CD8-positive, alpha-beta memory T cell (primary cell): ENCODE data around the gene APBA2. TPM values are rescaled to one million over a fixed set of nuclear protein-coding genes. Genes with fewer than 3 reads are reported as not detected.

Experiments used
- CTCF ChIA-PET: fragments of 350-600 bp; sonication (Branson Sonifier 250); formaldehyde crosslinking; loops from one replicate; lab custom pipeline; 2021; ENCODE audit warnings: antibody characterized with exemption; lab: Charles Lee
- POLR2A ChIA-PET: fragments of 350-600 bp; sonication (Branson Sonifier 250); formaldehyde crosslinking; loops from one replicate; lab custom pipeline; 2021; ENCODE audit warnings: antibody characterized with exemption; lab: Charles Lee
- DNase-seq, 5 donors: peaks; one replicate each; pipeline versions ENCODE4 v3.0.0 to v3.0.0-alpha.2; 2020 to 2022; ENCODE audit warnings: mixed read lengths in 1 of 5
- H3K27ac ChIP-seq: one replicate; pipeline ENCODE4 v1.7.0; 2013; ENCODE audit warnings: low read depth, mild to moderate bottlenecking, low read length, moderate library complexity
- H3K27me3 ChIP-seq: 2 replicates; pipeline ENCODE4 v1.7.0; 2013; ENCODE audit warnings: low read length, mild to moderate bottlenecking; ENCODE audit not compliant: insufficient read depth, poor library complexity, severe bottlenecking
- H3K36me3 ChIP-seq: 2 replicates; pipeline ENCODE4 v1.7.0; 2013; ENCODE audit warnings: mild to moderate bottlenecking, low read length, moderate library complexity; ENCODE audit not compliant: insufficient read depth
- H3K4me1 ChIP-seq: 2 replicates; pipeline ENCODE4 v1.7.0; 2013; ENCODE audit warnings: mild to moderate bottlenecking, low read length, moderate library complexity; ENCODE audit not compliant: insufficient read depth
- H3K4me3 ChIP-seq: 2 replicates; pipeline ENCODE4 v1.7.0; 2013; ENCODE audit warnings: mild to moderate bottlenecking, low read length
- H3K9me3 ChIP-seq: 2 replicates; pipeline ENCODE4 v1.7.0; 2013; ENCODE audit warnings: mild to moderate bottlenecking, low read length
- H3K27ac Mint-ChIP-seq, 8 donors: one replicate each; pipeline ENCODE4 v1.8.0; 2020 to 2021; ENCODE audit warnings: mixed read lengths in 8 of 8, mild to moderate bottlenecking in 6 of 8, inconsistent platforms in 3 of 8, moderate library complexity in 3 of 8
- H3K27me3 Mint-ChIP-seq, 2 donors: one replicate each; pipeline ENCODE4 v1.8.0; 2020 to 2021; ENCODE audit warnings: mixed read lengths in 2 of 2, mild to moderate bottlenecking in 1 of 2, moderate library complexity in 1 of 2
- H3K36me3 Mint-ChIP-seq, 3 donors: one replicate each; pipeline ENCODE4 v1.8.0; 2020 to 2021; ENCODE audit warnings: mixed read lengths in 3 of 3, inconsistent platforms in 1 of 3, mild to moderate bottlenecking in 1 of 3
- H3K4me1 Mint-ChIP-seq, 3 donors: one replicate each; pipeline ENCODE4 v1.8.0; 2020 to 2021; ENCODE audit warnings: mixed read lengths in 3 of 3, inconsistent platforms in 1 of 3, mild to moderate bottlenecking in 1 of 3
- H3K4me3 Mint-ChIP-seq, 7 donors: one replicate each; pipeline ENCODE4 v1.8.0; 2020 to 2021; ENCODE audit warnings: mixed read lengths in 7 of 7, mild to moderate bottlenecking in 6 of 7, moderate library complexity in 4 of 7, inconsistent platforms in 2 of 7
- H3K9me3 Mint-ChIP-seq, 5 donors: one replicate each; pipeline ENCODE4 v1.8.0; 2020 to 2022; ENCODE audit warnings: mixed read lengths in 5 of 5, mild to moderate bottlenecking in 3 of 5, moderate library complexity in 2 of 5, inconsistent platforms in 1 of 5
- polyA plus RNA-seq: library from polyadenylated mRNA; unstranded; fragments of 300-500 nt; fragmentation: Illumina TruSeq; gene quantifications from one replicate; pipeline ENCODE4 v1.2.3, GENCODE V29; 2021
- total RNA-seq, 2 experiments: library from RNA; stranded (reverse); gene quantifications; one replicate each; pipeline ENCODE4 v1.2.3, GENCODE V29; 2021

APBA2 gene
- total and polyA plus RNA-seq, 3 experiments from 2014 or later: 15.7 to 38.8 (median 18.0) TPM

GRCh38 chr15:28948036-28948435 is 62.3 kb downstream of the APBA2 start:
- CTCF ChIA-PET: interaction anchor here (1.2 to 2.0 kb wide), 6 partner anchors 9 to 142 kb away, joined by 3 to 10 read pairs (median 4); no protein-coding TSS in a partner anchor
- Histone ChIP-seq H3K4me3 (peak overlapping the region; percentile 21), H3K27ac (no peak overlapping the region), H3K27me3 (no peaks in the 10 kb centered on the region), H3K9me3 (no peaks in the 10 kb centered on the region), H3K36me3 (no peaks in the 10 kb centered on the region), H3K4me1 (peaks cover 56% of the 10 kb centered on the region)
- DNase-seq: no peak
- H3K9me3 Mint-ChIP-seq: no peaks in the 10 kb centered on the region
- peak overlapping the region; percentile 51 to 97 (median 93) for H3K27ac Mint-ChIP-seq
- H3K27me3 Mint-ChIP-seq: no peaks in the 10 kb centered on the region
- peaks cover 3 to 18% (median 5%) of the 10 kb centered on the region in 3 donors for H3K36me3 Mint-ChIP-seq
- peak overlapping the region; percentile 61 to 90 (median 78) for H3K4me3 Mint-ChIP-seq
- POLR2A ChIA-PET: interaction anchor here (0.6 to 1.2 kb wide), 3 partner anchors 10 to 62 kb away, joined by 3 to 7 read pairs (median 3); partner anchors contain the start of gene APBA2
- H3K4me1 Mint-ChIP-seq: peaks cover 47 to 89% (median 58%) of the 10 kb centered on the region in 3 donors

DNA sequence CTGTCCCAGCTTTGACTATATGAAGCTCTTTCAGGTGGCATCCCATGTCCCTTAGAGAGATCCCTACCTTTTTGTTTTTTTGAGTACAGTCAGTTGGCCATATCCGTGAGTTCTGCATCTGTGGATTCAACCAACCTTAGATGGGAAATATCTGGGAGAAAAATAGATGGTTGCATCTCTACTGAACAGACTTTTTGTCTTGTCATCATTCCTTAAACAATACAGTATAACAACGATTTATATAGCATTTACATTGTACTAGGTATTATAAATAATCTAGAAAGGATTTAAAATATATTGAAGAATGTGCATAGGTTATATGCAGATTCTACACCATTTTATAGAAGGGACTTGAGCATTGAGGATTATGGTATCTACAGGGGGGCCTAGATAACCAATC is 65.1 kb downstream of the APBA2 start:
- DNase-seq: no peak
- Mint-ChIP-seq H3K4me1 (peaks cover 64 to 93% (median 75%) of the 10 kb centered on the region in 3 donors), H3K9me3 (no peaks in the 10 kb centered on the region), H3K36me3 (peaks cover 0 to 3% (median 3%) of the 10 kb centered on the region in 3 donors), H3K27ac (peak overlapping the region in 3 of 8 donors; percentile 18 to 48 (median 32)), H3K4me3 (peak overlapping the region in 1 of 7 donors; percentile 5), H3K27me3 (no peaks in the 10 kb centered on the region)
- H3K27me3 ChIP-seq: no peaks in the 10 kb centered on the region
- peaks cover 75% of the 10 kb centered on the region for H3K4me1 ChIP-seq
- no peak overlapping the region for H3K27ac ChIP-seq
- H3K36me3 ChIP-seq: no peaks in the 10 kb centered on the region
- H3K4me3 ChIP-seq: no peak overlapping the region
- CTCF ChIA-PET: interaction anchor here (1.3 to 2.2 kb wide), 2 partner anchors 12 to 24 kb away, joined by 3 to 8 read pairs; no protein-coding TSS in a partner anchor
- POLR2A ChIA-PET: no interaction called here
- no peaks in the 10 kb centered on the region for H3K9me3 ChIP-seq

- no peaks in the 10 kb centered on the region for H3K36me3 ChIP-seq
- no peaks in the 10 kb centered on the region for H3K27me3 ChIP-seq
- no peaks in the 10 kb centered on the region for H3K9me3 Mint-ChIP-seq
- H3K27ac ChIP-seq: no peak overlapping the region
- no peaks in the 10 kb centered on the region for H3K9me3 ChIP-seq
- ChIA-PET CTCF (interaction anchor here (0.9 to 4.1 kb wide), 3 partner anchors 11 to 22 kb away, joined by 4 to 31 read pairs (median 8); no protein-coding TSS in a partner anchor), POLR2A (no interaction called here)
- no peak for DNase-seq
- H3K36me3 Mint-ChIP-seq: peaks cover 0 to 2% (median 0%) of the 10 kb centered on the region in 3 donors
- no peak overlapping the region for H3K4me3 ChIP-seq
- H3K4me1 ChIP-seq: peaks cover 58% of the 10 kb centered on the region
- peak overlapping the region in 1 of 8 donors; percentile 94 for H3K27ac Mint-ChIP-seq
- H3K4me1 Mint-ChIP-seq: peaks cover 62 to 92% (median 72%) of the 10 kb centered on the region in 3 donors
- no peak overlapping the region for H3K4me3 Mint-ChIP-seq
- peaks cover 0 to 3% of the 10 kb centered on the region in 2 donors for H3K27me3 Mint-ChIP-seq
These were observed 67.1 kb downstream of the APBA2 start for GRCh38 chr15:28952666-28953491.

GRCh38 chr15:28953573-28954195 is 67.9 kb downstream of the APBA2 start:
- Histone ChIP-seq H3K4me1 (peaks cover 50% of the 10 kb centered on the region), H3K4me3 (no peak overlapping the region), H3K27me3 (no peaks in the 10 kb centered on the region), H3K9me3 (no peaks in the 10 kb centered on the region), H3K36me3 (no peaks in the 10 kb centered on the region), H3K27ac (no peak overlapping the region)
- H3K27me3 Mint-ChIP-seq: peaks cover 0 to 3% of the 10 kb centered on the region in 2 donors
- CTCF ChIA-PET: interaction anchor here (0.7 to 4.1 kb wide), 4 partner anchors 12 to 137 kb away, joined by 3 to 31 read pairs (median 6); no protein-coding TSS in a partner anchor
- no peak for DNase-seq
- H3K36me3 Mint-ChIP-seq: peaks cover 0 to 2% (median 0%) of the 10 kb centered on the region in 3 donors
- POLR2A ChIA-PET: no interaction called here
- peak overlapping the region in 4 of 7 donors; percentile 9 to 83 (median 56) for H3K4me3 Mint-ChIP-seq
- peaks cover 55 to 91% (median 67%) of the 10 kb centered on the region in 3 donors for H3K4me1 Mint-ChIP-seq
- peak overlapping the region in 5 of 8 donors; percentile 47 to 94 (median 79) for H3K27ac Mint-ChIP-seq
- no peaks in the 10 kb centered on the region for H3K9me3 Mint-ChIP-seq

DNA sequence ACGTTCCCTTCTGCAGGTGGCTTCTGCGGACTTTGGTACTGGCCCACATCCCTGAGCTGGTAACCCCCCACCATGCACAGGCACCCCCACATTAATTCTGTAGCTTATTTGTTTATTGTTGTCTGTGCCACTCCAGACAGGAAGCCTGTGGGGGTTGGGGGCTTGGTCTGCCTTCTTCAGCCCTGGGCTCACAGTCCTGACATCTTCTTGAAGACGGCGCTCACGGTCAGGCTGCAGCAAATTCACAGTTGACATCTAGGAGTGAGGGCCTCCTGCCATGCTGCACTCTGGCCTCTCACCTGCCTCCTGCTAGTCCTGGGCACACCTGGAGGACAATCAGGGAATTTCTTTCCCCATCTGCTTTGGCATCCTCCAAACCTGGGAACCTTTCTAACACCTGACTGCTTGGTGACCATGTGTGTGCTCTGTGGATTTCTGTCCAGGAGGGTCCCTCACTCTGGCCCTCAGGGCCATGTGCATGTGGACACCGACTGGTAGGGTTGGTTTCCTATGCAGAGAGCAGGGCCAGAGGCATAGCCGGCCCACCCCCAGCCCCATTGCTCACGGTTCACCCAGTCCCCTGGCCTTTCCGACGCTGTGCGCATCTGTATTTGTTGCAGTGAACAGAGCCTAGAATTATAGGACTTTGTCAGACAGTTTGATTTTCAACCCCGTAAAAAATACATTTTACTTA is 68.8 kb downstream of the APBA2 start:
- Mint-ChIP-seq H3K27ac (peak overlapping the region; percentile 38 to 94 (median 80)), H3K36me3 (peaks cover 0 to 3% (median 2%) of the 10 kb centered on the region in 3 donors), H3K27me3 (peaks cover 0 to 3% of the 10 kb centered on the region in 2 donors), H3K4me3 (peak overlapping the region in 6 of 7 donors; percentile 62 to 83 (median 76)), H3K4me1 (peaks cover 52 to 91% (median 60%) of the 10 kb centered on the region in 3 donors), H3K9me3 (no peaks in the 10 kb centered on the region)
- Histone ChIP-seq H3K4me3 (no peak overlapping the region), H3K27me3 (no peaks in the 10 kb centered on the region), H3K27ac (peak overlapping the region; percentile 60), H3K4me1 (peaks cover 42% of the 10 kb centered on the region), H3K36me3 (no peaks in the 10 kb centered on the region), H3K9me3 (no peaks in the 10 kb centered on the region)
- DNase-seq: no peak
- POLR2A ChIA-PET: no interaction called here
- CTCF ChIA-PET: interaction anchor here (0.7 to 4.4 kb wide), 5 partner anchors 12 to 136 kb away, joined by 3 to 31 read pairs (median 8); no protein-coding TSS in a partner anchor

GRCh38 chr15:28955160-28955992 is 69.6 kb downstream of the APBA2 start:
- Histone ChIP-seq H3K27me3 (no peaks in the 10 kb centered on the region), H3K4me1 (peaks cover 36% of the 10 kb centered on the region), H3K4me3 (no peak overlapping the region), H3K9me3 (no peaks in the 10 kb centered on the region), H3K27ac (peak overlapping the region; percentile 60), H3K36me3 (no peaks in the 10 kb centered on the region)
- Mint-ChIP-seq H3K27ac (peak overlapping the region; percentile 38 to 94 (median 80)), H3K9me3 (no peaks in the 10 kb centered on the region), H3K4me3 (peak overlapping the region in 6 of 7 donors; percentile 62 to 83 (median 76)), H3K27me3 (peaks cover 0 to 3% of the 10 kb centered on the region in 2 donors), H3K36me3 (peaks cover 0 to 3% (median 2%) of the 10 kb centered on the region in 3 donors), H3K4me1 (peaks cover 47 to 85% (median 54%) of the 10 kb centered on the region in 3 donors)
- DNase-seq: peak in 3 of 5 donors; percentile 16 to 61 (median 48)
- ChIA-PET CTCF (interaction anchor here (0.8 to 4.4 kb wide), 5 partner anchors 9 to 19 kb away, joined by 3 to 31 read pairs (median 7); no protein-coding TSS in a partner anchor), POLR2A (no interaction called here)
